Measurements from ENCODE around the gene CYP8B1. TPM values are rescaled to one million over a fixed set of nuclear protein-coding genes. Genes with fewer than 3 reads are reported as not detected.

The CYP8B1 gene
- total and polyA plus RNA-seq, 9 of the 15 experiments (the other 6 are each of a cell fraction or from before 2014, with no cell fraction given): 0.04 TPM; not detected in 8

GRCh38 chr3:42852441-42852840, 23.2 kb downstream of the CYP8B1 start (continued):
- TF ChIP-seq TCF3 (CRISPR knock-in tag; IDR thresholded peaks at IDR 0.05): peak; percentile 87
- TF ChIP-seq ZNF121 (CRISPR knock-in tag; conservative IDR thresholded peaks at IDR 0.05): no peak
- no peak for TF ChIP-seq ZNF398 (CRISPR knock-in tag; IDR thresholded peaks at IDR 0.05)
- peak; percentile 77 for TF ChIP-seq NCOR1 (IDR thresholded peaks at IDR 0.05)
- TF ChIP-seq POLR3G (IDR thresholded peaks at IDR 0.05; ENCODE audit: extremely low read depth, insufficient read length, insufficient replicate concordance): no peak
- no peak for TF ChIP-seq CREM (IDR thresholded peaks at IDR 0.05; ENCODE audit: low read depth)
- TF ChIP-seq, protein P1, sequence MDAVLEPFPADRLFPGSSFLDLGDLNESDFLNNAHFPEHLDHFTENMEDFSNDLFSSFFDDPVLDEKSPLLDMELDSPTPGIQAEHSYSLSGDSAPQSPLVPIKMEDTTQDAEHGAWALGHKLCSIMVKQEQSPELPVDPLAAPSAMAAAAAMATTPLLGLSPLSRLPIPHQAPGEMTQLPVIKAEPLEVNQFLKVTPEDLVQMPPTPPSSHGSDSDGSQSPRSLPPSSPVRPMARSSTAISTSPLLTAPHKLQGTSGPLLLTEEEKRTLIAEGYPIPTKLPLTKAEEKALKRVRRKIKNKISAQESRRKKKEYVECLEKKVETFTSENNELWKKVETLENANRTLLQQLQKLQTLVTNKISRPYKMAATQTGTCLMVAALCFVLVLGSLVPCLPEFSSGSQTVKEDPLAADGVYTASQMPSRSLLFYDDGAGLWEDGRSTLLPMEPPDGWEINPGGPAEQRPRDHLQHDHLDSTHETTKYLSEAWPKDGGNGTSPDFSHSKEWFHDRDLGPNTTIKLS (IDR thresholded peaks at IDR 0.05; ENCODE audit: borderline replicate concordance, low read depth): no peak
- TF ChIP-seq, protein P2, sequence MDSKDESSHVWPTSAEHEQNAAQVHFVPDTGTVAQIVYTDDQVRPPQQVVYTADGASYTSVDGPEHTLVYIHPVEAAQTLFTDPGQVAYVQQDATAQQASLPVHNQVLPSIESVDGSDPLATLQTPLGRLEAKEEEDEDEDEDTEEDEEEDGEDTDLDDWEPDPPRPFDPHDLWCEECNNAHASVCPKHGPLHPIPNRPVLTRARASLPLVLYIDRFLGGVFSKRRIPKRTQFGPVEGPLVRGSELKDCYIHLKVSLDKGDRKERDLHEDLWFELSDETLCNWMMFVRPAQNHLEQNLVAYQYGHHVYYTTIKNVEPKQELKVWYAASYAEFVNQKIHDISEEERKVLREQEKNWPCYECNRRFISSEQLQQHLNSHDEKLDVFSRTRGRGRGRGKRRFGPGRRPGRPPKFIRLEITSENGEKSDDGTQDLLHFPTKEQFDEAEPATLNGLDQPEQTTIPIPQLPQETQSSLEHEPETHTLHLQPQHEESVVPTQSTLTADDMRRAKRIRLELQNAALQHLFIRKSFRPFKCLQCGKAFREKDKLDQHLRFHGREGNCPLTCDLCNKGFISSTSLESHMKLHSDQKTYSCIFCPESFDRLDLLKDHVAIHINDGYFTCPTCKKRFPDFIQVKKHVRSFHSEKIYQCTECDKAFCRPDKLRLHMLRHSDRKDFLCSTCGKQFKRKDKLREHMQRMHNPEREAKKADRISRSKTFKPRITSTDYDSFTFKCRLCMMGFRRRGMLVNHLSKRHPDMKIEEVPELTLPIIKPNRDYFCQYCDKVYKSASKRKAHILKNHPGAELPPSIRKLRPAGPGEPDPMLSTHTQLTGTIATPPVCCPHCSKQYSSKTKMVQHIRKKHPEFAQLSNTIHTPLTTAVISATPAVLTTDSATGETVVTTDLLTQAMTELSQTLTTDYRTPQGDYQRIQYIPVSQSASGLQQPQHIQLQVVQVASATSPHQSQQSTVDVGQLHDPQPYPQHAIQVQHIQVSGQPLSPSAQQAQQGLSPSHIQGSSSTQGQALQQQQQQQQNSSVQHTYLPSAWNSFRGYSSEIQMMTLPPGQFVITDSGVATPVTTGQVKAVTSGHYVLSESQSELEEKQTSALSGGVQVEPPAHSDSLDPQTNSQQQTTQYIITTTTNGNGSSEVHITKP (IDR thresholded peaks at IDR 0.05; ENCODE audit: partially characterized antibody): peak; percentile 15
- no peak for TF ChIP-seq SREBF2 (CRISPR knock-in tag; IDR thresholded peaks at IDR 0.05)
- no peak for TF ChIP-seq PCBP1 (IDR thresholded peaks at IDR 0.05; ENCODE audit: low read depth, low read length, poor library complexity, severe bottlenecking)
- no peak for TF ChIP-seq CHCHD3 (CRISPR knock-in tag; IDR thresholded peaks at IDR 0.05)
- peak; percentile 12; the same call in 1 of the 2 replicates for TF ChIP-seq GATA2 (CRISPR knock-in tag; IDR thresholded peaks at IDR 0.05)
- TF ChIP-seq, protein P3, sequence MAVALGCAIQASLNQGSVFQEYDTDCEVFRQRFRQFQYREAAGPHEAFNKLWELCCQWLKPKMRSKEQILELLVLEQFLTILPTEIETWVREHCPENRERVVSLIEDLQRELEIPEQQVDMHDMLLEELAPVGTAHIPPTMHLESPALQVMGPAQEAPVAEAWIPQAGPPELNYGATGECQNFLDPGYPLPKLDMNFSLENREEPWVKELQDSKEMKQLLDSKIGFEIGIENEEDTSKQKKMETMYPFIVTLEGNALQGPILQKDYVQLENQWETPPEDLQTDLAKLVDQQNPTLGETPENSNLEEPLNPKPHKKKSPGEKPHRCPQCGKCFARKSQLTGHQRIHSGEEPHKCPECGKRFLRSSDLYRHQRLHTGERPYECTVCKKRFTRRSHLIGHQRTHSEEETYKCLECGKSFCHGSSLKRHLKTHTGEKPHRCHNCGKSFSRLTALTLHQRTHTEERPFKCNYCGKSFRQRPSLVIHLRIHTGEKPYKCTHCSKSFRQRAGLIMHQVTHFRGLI (CRISPR knock-in tag; IDR thresholded peaks at IDR 0.05): no peak
- TF ChIP-seq NFIC (IDR thresholded peaks at IDR 0.05): no peak
- TF ChIP-seq, protein P4, sequence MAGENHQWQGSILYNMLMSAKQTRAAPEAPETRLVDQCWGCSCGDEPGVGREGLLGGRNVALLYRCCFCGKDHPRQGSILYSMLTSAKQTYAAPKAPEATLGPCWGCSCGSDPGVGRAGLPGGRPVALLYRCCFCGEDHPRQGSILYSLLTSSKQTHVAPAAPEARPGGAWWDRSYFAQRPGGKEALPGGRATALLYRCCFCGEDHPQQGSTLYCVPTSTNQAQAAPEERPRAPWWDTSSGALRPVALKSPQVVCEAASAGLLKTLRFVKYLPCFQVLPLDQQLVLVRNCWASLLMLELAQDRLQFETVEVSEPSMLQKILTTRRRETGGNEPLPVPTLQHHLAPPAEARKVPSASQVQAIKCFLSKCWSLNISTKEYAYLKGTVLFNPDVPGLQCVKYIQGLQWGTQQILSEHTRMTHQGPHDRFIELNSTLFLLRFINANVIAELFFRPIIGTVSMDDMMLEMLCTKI (IDR thresholded peaks at IDR 0.05; ENCODE audit: partially characterized antibody): no peak
- TF ChIP-seq ARNT (IDR thresholded peaks at IDR 0.05): no peak
- TF ChIP-seq ZZZ3 (IDR thresholded peaks at IDR 0.05): no peak
- no peak for TF ChIP-seq HMGN3 (IDR thresholded peaks at IDR 0.05; ENCODE audit: borderline replicate concordance, extremely low read depth, insufficient read length, low read depth, low read length)
- no peak for TF ChIP-seq KAT2B (IDR thresholded peaks at IDR 0.05; ENCODE audit: low read depth, low read length)
- peak; percentile 85 for TF ChIP-seq CBFA2T3 (IDR thresholded peaks at IDR 0.05)

All from K562 (cell line).